AG04449 (cell line): ENCODE data around the gene PDE4B.

ENCODE experiments used
- CTCF ChIA-PET: fragments of 350-600 bp; formaldehyde crosslinking; extraction: SDS; loops from one replicate; lab custom pipeline; 2021; ENCODE audit warnings: antibody characterized with exemption; lab: Yijun Ruan, JAX
- POLR2A ChIA-PET: fragments of 400-600, 350-600 bp; formaldehyde crosslinking; extraction: SDS; loops from one replicate; lab custom pipeline; 2020; ENCODE audit warnings: antibody characterized with exemption, inconsistent platforms; lab: Yijun Ruan, JAX
- DNase-seq: peaks from one replicate; pipeline ENCODE4 v3.0.0-alpha.2; 2010; ENCODE audit warnings: low read depth, low spot score
- H3K4me3 ChIP-seq: 2 replicates; pipeline ENCODE4 v1.5.1; 2011; ENCODE audit warnings: low read depth, mild to moderate bottlenecking, control low read depth, low read length
- TF ChIP-seq, protein P1 (sequence below): IDR thresholded peaks from one replicate; pipeline ENCODE4 v1.5.1; 2011; ENCODE audit warnings: mild to moderate bottlenecking, moderate library complexity, low read length, control low read depth, inconsistent platforms; ENCODE audit not compliant: insufficient read depth; ENCODE audit errors: missing control alignments

The PDE4B gene

DNA sequence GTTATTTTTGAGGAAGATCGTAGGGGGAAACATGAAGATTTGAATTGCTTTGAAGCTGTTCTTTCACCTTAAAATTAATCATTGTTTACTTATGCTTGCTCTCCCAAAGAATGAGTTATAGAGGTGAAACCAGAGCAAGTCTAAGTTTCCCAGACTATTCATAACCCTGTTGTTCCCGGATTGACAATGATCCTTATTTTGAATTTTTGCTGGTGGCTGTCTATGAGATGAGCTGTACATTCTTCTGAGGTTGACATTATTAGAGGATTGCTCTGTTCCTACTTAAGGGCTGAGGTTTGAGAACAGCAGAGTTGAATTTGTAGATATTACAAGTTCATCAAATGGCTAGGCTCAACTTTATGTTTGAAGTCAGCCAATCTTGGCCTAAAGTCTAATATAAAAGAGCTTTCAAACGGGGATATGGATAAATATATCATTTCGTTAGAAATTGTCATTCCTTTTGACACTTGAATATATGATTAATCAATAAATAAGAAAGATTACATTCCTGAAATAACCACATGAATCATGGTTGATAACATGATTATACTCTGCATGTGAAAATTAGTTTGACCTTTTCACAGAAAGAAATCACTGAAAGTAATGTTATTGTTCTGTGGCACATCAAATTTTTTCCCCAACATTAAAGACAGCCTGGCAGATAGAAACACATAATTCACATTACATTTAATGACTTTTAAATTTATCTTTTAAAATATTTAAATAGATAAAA is 19.1 kb upstream of the PDE4B start:
- CTCF ChIA-PET: interaction anchor here (0.7 to 1.3 kb wide), 3 partner anchors 12 to 673 kb away, joined by 3 to 4 read pairs (median 3); no protein-coding TSS in a partner anchor

GRCh38 chr1:65788762-65789161 is 3.9 kb upstream of the PDE4B start:
- H3K4me3 ChIP-seq: no peak overlapping the region
- TF ChIP-seq, protein P1, sequence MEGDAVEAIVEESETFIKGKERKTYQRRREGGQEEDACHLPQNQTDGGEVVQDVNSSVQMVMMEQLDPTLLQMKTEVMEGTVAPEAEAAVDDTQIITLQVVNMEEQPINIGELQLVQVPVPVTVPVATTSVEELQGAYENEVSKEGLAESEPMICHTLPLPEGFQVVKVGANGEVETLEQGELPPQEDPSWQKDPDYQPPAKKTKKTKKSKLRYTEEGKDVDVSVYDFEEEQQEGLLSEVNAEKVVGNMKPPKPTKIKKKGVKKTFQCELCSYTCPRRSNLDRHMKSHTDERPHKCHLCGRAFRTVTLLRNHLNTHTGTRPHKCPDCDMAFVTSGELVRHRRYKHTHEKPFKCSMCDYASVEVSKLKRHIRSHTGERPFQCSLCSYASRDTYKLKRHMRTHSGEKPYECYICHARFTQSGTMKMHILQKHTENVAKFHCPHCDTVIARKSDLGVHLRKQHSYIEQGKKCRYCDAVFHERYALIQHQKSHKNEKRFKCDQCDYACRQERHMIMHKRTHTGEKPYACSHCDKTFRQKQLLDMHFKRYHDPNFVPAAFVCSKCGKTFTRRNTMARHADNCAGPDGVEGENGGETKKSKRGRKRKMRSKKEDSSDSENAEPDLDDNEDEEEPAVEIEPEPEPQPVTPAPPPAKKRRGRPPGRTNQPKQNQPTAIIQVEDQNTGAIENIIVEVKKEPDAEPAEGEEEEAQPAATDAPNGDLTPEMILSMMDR: no peak
- POLR2A ChIA-PET: no interaction called here
- CTCF ChIA-PET: no interaction called here
- DNase-seq: no peak

More for the DNA sequence above, 19.1 kb upstream of the PDE4B start:
- no peak for DNase-seq
- POLR2A ChIA-PET: no interaction called here
- TF ChIP-seq, protein P1: no peak
- H3K4me3 ChIP-seq: no peak overlapping the region

DNA sequence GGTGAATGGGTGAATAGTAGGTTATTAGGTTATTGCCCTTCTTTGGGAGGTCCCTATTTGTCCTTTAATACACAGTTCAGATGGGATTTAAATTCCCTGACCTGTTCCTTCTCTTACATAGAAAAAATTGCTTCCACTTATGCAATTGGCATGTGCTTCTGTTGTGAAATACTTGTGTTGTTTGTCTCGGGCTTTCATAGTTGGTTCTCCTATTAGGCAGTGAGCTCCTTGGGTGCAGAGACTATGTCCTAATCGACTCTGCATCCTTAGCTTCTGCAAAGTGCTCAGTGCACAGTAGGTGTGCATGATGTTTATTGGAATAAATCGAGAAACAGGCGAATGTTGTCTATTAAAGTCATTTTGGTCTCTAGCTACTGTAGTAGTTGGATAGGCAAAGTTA is 1.3 kb upstream of the PDE4B start:
- peak; percentile 23 for DNase-seq
- POLR2A ChIA-PET: interaction anchor here (1.0 kb wide), 1 partner anchor 20 kb away, joined by 3 read pairs; no protein-coding TSS in a partner anchor
- TF ChIP-seq, protein P1: no peak
- CTCF ChIA-PET: interaction anchor here (0.7 kb wide), 1 partner anchor 9 kb away, joined by 3 read pairs; no protein-coding TSS in a partner anchor
- H3K4me3 ChIP-seq: no peak overlapping the region

DNA sequence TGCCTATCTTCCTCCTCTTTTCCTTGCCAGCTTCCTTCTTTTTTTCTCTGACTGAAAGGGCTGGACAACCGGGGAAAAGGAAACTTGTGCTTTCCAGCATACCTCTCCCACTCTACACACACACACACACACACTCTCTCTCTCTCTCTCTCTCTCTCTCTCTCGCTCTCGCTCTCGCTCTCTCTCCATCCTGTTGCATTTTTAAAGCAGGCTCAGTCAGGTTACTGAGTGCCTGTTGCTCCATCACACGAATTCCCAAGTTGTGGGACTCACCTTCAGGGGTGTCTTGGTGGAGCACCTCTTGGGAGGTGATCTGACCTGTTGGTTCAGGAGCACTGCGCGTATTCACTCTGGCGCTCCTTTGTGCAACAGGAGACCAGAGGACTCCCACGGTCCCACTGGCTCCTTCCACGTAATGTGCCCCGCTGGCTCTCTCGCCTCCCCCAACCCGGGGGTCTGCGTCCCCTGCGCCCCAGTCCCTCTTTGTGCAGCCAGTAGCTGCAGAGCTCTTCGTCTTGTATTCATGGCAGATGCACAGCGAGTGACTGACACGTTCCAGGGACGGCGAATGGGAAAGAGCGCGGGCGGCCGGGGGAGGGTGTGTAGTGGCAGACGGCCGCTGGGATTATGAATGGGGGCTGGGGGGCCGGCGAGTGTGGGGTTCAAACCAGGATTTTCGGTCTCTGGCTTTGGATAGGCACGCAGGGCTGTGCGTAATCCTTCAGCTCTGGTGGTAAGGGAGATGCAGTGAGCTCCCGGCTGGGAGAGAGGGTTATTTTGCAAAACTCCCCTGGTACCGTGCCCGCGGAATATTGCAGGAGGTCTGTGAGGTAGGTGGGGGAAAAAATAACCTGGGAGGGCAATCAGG is 660 bp upstream of the PDE4B start:
- ChIA-PET CTCF (interaction anchor here (0.7 kb wide), 1 partner anchor 8 kb away, joined by 3 read pairs; no protein-coding TSS in a partner anchor), POLR2A (interaction anchor here (1.0 kb wide), 1 partner anchor 20 kb away, joined by 3 read pairs; no protein-coding TSS in a partner anchor)
- peak overlapping the region; percentile 70 for H3K4me3 ChIP-seq
- TF ChIP-seq, protein P1: no peak
- DNase-seq: no peak

- peak overlapping the region; percentile 70 for H3K4me3 ChIP-seq
- POLR2A ChIA-PET: no interaction called here
- no peak for DNase-seq
- TF ChIP-seq, protein P1: no peak
- CTCF ChIA-PET: no interaction called here
These were observed 651 bp downstream of the PDE4B start for GRCh38 chr1:65793359-65793732.
